ENCODE data around the gene ZNF202.
"Not testable (repeated sequence)": the region's sequence is repeated elsewhere in the genome, so short reads cannot be mapped to it uniquely, and the experiment has no call there.

The ZNF202 gene

DNA sequence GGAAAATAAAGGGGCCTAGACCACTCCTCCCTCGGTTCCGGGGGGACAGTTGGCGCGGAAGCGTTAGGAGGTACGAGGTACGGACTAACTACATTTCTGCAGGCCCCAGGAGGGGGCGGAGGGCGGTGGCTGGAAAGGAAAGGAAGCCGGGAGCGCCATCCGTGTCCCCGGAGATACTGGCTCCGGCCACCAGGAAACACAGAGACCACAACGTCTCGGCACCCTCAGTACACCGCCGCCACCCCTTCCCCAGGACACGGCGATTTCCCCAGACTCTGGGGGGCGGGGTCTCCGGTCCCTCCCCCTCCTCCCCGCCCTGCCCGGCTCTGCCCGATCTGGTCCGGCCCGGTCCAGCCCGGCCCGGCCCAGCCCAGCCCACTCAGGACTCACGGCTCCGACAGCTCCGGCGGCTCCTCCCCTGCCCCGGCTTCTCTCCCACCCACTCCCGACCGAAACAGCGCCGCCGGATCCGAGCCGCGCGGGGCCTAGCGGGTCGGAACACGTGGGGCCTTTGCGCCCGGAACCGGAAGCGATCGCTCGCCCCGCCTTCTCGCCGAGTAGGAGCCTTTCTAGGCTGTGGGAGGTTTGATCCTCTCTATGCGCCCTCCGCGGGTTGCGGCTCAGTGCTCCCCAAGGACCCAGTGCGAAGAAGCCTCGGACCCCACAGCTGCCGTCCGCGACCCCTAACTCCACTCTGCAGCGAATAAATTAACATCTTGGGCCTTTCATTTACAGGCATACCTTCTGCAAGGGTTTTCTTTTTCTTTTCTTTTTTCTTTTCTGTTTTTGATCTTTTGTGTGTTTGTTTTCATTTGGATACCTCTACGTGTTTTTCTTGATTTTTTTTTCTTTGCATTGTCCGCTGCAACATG is at the start of gene ZNF202:
TSS of gene ZNF202 (minus strand) at position 502 of the 872 bp plus-strand sequence. CDS start 10,772 bp downstream, outside the sequence.
- peak; percentile 87 for DNase-seq (ENCODE audit: low read depth)

GRCh38 chr11:123783536-123783935 is 42.1 kb upstream of the ZNF202 start:
- DNase-seq (ENCODE audit: low read depth), result no peak

- no peak for DNase-seq (ENCODE audit: low read depth)
Measured at GRCh38 chr11:123778511-123778910, 37.1 kb upstream of the ZNF202 start.

GRCh38 chr11:123775715-123776549 is 34.5 kb upstream of the ZNF202 start:
- no peak for DNase-seq (ENCODE audit: low read depth)

DNA sequence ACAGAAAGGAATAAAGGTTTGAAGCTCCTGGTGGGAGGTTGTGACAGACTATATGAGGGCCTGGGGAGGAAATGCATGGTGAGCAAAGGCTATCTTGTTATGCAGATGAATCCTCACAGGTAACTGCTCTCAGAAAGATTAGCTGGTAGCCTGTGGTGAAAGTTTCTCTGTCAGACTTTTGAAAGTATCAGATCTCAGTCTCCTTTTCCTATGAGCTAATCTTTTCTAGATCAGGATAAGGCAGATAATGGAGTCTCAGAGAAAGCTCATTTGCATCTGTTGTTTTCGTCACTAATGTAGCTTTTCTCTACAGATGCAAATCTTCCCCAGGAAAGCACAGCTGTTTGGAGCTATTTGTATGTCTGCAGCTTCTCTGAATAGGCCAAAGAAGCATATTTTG is 33.8 kb upstream of the ZNF202 start:
- no peak for DNase-seq (ENCODE audit: low read depth)

DNA sequence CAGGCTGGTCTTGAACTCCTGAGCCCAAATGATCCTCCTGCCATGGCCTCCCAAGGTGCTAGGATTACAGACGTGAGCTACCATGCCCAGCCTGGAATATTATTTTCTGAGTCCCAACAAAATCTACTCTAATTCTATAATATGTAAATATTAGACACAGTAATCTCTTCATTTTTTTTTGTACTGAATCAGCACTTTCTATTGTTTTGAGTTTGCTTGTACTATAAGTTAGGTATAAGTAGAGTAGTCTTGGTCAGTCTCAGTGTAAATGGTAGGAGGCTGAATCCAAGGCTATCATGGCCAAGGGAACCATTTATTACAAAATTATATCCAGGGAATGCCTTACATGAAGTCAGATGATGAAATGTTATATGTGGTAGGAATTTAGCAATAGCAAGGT is 32.5 kb upstream of the ZNF202 start:
- DNase-seq (ENCODE audit: low read depth), result no peak

DNA sequence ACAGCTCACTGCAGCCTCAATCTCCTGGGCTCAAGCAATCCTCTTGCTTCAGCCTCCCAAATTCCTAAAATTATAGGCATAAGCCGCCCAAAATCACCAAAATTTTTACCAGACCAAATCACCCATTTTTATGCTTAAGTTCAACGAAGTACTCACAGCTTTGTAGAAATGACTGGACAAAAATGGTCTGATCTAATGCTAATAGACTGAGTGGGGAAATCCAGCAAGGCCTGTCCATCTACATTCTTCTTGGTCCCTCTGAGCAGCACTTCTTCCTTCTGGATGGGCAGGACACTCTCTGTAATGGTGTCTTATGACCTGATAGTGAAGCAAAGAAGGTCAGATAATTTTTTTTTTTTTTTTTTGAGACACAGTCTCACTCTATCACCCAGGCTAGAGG is 31.6 kb upstream of the ZNF202 start:
- DNase-seq (ENCODE audit: low read depth), result no peak

DNA sequence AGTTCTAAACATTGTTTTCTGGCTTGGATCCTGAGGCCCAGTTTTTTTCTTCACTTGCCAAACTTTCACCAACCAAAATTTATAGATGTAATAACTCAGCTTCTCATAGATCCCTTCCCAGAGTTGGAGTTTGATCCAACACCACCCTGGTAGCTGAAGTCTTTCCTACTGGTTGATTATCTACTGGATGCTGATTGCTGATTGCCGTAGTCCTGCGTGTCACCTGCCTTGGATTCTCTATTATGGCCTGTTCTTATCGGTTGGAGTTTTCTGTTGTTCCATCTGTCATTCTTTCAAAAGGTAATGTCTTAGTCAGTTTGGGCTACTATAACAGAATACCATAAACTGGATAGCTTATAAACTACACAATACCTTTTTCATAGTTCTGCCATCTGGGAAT is 30.2 kb upstream of the ZNF202 start:
- DNase-seq (ENCODE audit: low read depth), result no peak

- no peak for DNase-seq (ENCODE audit: low read depth)
Measured at GRCh38 chr11:123770712-123771111, 29.3 kb upstream of the ZNF202 start.

DNA sequence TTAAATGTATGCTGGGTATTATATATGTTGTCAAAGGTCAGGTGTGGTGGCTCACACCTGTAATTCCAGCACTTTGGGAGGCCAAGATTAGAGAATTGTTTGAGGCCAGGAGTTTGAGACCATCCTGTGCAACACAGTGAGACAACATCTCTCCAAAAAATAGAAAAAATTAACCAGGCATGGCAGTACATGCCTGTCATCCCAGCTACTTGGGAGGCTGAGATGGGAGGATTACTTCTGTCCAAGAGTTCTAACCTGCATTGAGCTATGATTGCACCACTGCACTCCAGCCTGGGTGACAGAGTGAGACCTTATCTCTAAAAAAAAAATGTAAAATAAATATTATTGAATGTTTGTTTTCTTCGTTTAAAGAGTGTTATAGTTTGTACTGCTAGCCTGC is 24.1 kb upstream of the ZNF202 start:
- DNase-seq (ENCODE audit: low read depth), result no peak

DNA sequence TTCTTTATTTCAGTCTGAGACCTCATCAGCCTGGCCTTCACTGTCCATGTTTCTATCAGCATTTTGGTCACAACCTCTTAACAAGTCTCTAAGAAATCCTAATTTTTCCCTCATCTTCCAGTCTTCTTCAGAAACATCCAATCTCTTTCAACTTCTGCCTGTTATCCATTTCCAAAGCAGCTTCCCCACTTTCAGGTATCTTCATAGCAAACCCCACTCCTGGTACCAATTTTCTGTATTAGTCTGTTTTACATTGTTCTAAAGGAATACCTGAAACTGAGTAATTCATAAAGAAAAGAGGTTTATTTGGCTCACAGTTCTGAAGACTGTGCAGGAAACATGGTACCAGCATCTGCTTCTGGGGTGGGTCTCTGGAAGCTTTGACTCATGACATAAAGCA is 21.0 kb upstream of the ZNF202 start:
- no peak for DNase-seq (ENCODE audit: low read depth)

DNA sequence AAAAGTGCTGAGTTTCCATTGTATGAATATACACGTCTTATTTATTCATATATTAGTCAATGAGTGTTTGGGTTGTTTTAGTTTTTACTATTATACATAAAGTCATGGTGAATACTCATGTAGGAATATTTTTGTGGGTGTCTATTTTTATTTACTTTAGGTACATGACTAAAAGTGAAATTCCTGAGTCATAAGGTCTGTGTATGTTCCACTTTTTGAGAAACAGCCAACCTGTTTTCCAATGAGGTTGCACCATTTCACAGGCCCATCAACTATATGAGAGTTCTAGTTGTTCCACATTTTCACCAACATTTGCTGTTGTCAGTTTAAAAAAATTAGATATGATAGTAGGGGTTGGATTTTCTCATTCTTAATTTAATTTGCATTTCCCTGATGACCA is 19.4 kb upstream of the ZNF202 start:
- no peak for DNase-seq (ENCODE audit: low read depth)

GRCh38 chr11:123757976-123758375 is 16.5 kb upstream of the ZNF202 start:
- no peak for DNase-seq (ENCODE audit: low read depth)

DNA sequence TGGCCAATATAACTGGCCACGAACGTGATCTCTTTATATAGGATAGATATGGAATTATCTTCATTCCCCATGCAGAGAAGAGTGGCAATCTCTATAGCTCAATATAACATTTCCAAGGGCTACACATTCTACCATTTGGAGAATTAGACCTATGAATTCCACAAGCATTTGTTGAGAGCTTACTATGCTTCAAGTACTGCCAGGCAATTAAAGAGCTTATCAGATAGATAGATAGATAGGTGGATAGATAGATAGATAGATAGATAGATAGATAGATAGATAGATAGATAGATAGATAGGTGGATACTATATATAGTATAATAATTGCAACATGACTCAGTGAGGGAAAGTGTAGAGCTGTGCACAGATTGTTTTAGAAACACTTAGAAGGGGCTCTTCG is 14.4 kb upstream of the ZNF202 start:
- no peak for DNase-seq (ENCODE audit: low read depth)

DNA sequence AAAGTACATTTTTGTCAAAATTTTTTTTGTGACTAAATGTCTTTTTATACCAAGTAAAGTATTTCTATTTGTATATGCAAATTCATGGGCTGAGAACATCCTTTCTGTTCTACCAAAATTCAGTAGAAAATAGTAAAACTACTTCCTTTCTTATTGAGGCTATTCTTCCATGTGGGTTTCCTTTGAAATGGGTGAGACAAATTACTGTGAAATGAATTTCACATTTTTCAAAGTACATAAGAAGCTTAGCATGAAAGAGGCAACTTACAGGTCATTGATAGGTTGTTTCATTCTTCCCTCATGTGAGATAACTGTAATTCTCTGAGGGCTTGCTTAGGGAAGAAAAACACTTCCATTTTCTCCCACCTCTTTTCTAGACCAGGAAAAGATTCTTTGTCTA is 13.9 kb upstream of the ZNF202 start:
- DNase-seq (ENCODE audit: low read depth), result no peak

DNA sequence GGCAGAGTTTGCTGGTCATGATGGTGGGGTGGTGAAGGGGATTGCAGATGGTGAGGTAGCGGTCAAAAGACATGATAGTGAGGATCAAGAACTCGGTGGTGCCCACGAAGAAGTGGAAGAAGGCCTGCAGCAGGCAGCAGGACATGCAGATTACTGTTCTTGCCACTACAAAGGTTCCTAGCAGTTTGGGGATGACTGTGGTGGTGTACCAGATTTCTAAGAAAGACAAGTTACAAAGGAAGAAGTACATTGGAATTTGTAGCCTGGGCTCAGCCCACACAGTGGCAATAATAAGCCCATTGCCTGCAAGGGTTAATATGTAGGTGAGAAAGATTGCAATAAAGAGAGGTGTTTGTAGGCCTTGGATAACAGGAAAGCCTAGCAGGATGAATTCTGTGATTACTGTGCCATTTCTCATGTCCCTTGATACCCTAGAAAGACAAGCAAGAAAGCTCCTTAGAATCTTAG is 12.7 kb upstream of the ZNF202 start, which contains the start of gene OR6X1:
TSS of gene OR6X1 (minus strand) at position 418 of the 468 bp plus-strand sequence. CDS start at position 418, 0 bp downstream.
- no peak for DNase-seq (ENCODE audit: low read depth)

- DNase-seq (ENCODE audit: low read depth), result no peak
Measured at GRCh38 chr11:123753110-123753509, 11.7 kb upstream of the ZNF202 start.

GRCh38 chr11:123751781-123752180 is 10.3 kb upstream of the ZNF202 start:
- DNase-seq (ENCODE audit: low read depth), result no peak

GRCh38 chr11:123748349-123748748 is 6.9 kb upstream of the ZNF202 start:
- not testable (repeated sequence) for DNase-seq (ENCODE audit: low read depth)

GRCh38 chr11:123745764-123746451 is 4.4 kb upstream of the ZNF202 start:
- DNase-seq (ENCODE audit: low read depth), result no peak

GRCh38 chr11:123742724-123743120 is 1.3 kb upstream of the ZNF202 start:
- no peak for DNase-seq (ENCODE audit: low read depth)

DNA sequence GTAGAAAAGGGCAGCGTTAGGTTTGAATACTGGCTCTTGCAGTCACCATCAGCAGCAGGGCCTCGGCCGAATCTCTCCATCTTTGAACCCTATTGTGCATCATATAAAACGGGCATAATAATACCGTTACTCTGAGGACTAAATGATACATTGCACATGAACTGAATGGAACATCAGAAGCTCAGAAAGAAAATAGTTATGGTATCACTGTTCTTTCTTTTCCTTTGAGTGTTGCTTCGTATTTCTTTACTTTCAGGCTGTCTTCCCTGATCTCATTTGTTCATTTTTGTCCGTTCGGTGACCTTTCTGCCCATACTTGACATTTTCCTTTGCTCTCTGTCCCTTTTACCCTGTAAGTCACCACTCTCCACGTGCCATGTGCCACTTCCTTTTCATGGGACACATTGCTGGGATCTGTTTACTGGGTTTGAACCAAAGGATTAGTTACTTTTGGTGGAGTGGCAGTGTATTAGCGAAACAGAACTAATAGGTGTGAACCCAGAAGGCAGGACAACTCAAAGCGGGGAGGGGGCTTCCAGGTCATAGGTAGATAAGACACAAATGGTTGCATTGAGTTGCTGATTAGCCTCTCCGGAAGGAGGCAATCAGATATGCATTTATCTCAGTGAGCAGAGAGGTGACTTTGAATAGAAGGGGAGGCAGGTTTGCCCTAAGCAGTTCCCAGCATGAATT is 717 bp upstream of the ZNF202 start:
- DNase-seq (ENCODE audit: low read depth), result no peak

All from stimulated activated CD8-positive, alpha-beta memory T cell treated with anti-CD3 and anti-CD28 coated beads, Interleukin-4, amount 100 ng/mL, for 24 hours (primary cell).